ENCODE measurements around the gene DOC2B. TPM values are rescaled to one million over a fixed set of nuclear protein-coding genes. Genes with fewer than 3 reads are reported as not detected.
A peak's percentile ranks its signal among the peaks of the same experiment; 100 is the strongest.

The DOC2B gene
- total RNA-seq, 1 donor from 2014 or later: 0.11 TPM

DNA sequence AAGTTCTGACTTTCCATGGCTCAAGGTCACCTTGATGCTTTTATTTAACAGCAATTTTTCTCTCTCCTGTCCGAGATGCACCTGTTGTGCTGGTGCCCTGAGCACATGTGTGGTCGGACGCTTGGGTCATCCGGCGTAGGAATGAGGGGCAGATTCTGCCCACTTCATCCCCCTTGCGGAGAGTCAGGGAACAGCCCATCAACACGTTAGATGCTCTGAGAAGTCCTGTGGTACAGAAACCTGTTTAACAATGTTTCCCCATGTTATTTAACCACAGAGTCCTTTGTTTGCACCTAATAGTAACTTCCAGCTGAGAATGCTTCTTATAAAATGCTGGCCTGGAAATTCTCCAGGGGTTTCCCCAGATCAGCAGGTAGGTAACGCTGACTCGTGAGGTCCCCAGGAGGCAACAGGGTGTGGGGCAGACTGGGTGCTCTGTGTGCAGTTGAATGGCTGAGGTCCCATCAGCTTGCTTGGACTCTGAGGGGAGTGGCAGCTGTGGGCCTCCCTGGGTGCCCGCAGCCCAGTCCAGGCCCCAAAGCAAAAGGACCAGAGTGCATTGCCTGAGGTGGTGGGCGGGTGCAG, 17.8 kb downstream of the DOC2B start:
- Mint-ChIP-seq H3K4me1 (ENCODE audit: low read depth, unreplicated experiment) (no peaks in the 10 kb centered on the region), H3K9me3 (ENCODE audit: unreplicated experiment) (no peaks in the 10 kb centered on the region), H3K27me3 (ENCODE audit: low read depth, unreplicated experiment) (peaks cover 21% of the 10 kb centered on the region), H3K4me3 (ENCODE audit: unreplicated experiment) (no peak overlapping the region), H3K36me3 (ENCODE audit: low read depth, unreplicated experiment) (no peaks in the 10 kb centered on the region), H3K27ac (ENCODE audit: unreplicated experiment) (no peak overlapping the region)
- TF ChIP-seq, protein P1, sequence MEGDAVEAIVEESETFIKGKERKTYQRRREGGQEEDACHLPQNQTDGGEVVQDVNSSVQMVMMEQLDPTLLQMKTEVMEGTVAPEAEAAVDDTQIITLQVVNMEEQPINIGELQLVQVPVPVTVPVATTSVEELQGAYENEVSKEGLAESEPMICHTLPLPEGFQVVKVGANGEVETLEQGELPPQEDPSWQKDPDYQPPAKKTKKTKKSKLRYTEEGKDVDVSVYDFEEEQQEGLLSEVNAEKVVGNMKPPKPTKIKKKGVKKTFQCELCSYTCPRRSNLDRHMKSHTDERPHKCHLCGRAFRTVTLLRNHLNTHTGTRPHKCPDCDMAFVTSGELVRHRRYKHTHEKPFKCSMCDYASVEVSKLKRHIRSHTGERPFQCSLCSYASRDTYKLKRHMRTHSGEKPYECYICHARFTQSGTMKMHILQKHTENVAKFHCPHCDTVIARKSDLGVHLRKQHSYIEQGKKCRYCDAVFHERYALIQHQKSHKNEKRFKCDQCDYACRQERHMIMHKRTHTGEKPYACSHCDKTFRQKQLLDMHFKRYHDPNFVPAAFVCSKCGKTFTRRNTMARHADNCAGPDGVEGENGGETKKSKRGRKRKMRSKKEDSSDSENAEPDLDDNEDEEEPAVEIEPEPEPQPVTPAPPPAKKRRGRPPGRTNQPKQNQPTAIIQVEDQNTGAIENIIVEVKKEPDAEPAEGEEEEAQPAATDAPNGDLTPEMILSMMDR (IDR thresholded peaks at IDR 0.05; ENCODE audit: insufficient read depth, low read depth, low read length): peak; percentile 8
- no peak for TF ChIP-seq EZH2 (IDR thresholded peaks at IDR 0.05; ENCODE audit: insufficient read depth, low read length)
- no peak overlapping the region for H3K4me2 ChIP-seq (ENCODE audit: low read length)
- FAIRE-seq (no peak), DNase-seq (ENCODE audit: low read depth) (no peak)
- no peak overlapping the region for H2AFZ ChIP-seq (ENCODE audit: low read depth, low read length)
- H3K9ac ChIP-seq (ENCODE audit: low read length): no peak overlapping the region
- H3K4me1 ChIP-seq (ENCODE audit: insufficient read depth, low read length): no peaks in the 10 kb centered on the region
- peaks cover 2% of the 10 kb centered on the region for H3K27me3 ChIP-seq (ENCODE audit: insufficient read depth, low read length)
- no peak overlapping the region for H3K4me3 ChIP-seq (ENCODE audit: insufficient read depth, low read depth, low read length)
- no peaks in the 10 kb centered on the region for H4K20me1 ChIP-seq (ENCODE audit: insufficient read depth, low read length)
- no peaks in the 10 kb centered on the region for H3K9me3 ChIP-seq (ENCODE audit: insufficient read depth, low read depth, low read length)
- H3K36me3 ChIP-seq (ENCODE audit: insufficient read depth, low read length): no peaks in the 10 kb centered on the region
- H3K79me2 ChIP-seq (ENCODE audit: insufficient read depth, low read length): no peaks in the 10 kb centered on the region
- no peak overlapping the region for H3K27ac ChIP-seq (ENCODE audit: low read depth, low read length)

DNA sequence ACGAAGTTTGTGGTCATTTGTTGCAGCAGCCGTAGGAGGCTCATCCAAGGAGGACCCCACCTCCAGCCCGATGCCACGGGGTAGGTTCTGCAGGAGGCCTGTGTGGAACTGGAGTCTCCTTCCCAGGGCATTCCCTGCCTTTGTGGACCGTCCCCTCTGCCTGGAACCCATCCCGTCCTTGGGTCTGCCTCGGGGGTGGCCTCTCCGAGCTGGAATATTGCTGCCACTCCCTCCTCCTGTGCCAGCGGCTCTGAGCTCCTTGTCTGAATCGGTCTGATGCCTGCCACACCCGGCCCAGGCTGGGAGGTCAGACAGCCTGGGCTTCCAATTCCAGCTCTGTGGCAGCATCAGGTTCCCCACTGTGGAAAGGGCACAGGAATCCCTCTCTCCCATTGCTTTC, 18.8 kb downstream of the DOC2B start:
- TF ChIP-seq, protein P1 (IDR thresholded peaks at IDR 0.05; ENCODE audit: insufficient read depth, low read depth, low read length): no peak
- TF ChIP-seq EZH2 (IDR thresholded peaks at IDR 0.05; ENCODE audit: insufficient read depth, low read length): no peak
- H3K27me3 Mint-ChIP-seq (ENCODE audit: low read depth, unreplicated experiment): peaks cover 29% of the 10 kb centered on the region
- no peak overlapping the region for H3K4me3 Mint-ChIP-seq (ENCODE audit: unreplicated experiment)
- Histone ChIP-seq H3K4me2 (ENCODE audit: low read length) (no peak overlapping the region), H3K9ac (ENCODE audit: low read length) (no peak overlapping the region), H2AFZ (ENCODE audit: low read depth, low read length) (no peak overlapping the region), H3K36me3 (ENCODE audit: insufficient read depth, low read length) (no peaks in the 10 kb centered on the region), H3K4me1 (ENCODE audit: insufficient read depth, low read length) (no peaks in the 10 kb centered on the region), H3K27ac (ENCODE audit: low read depth, low read length) (no peak overlapping the region), H3K27me3 (ENCODE audit: insufficient read depth, low read length) (peaks cover 2% of the 10 kb centered on the region), H3K9me3 (ENCODE audit: insufficient read depth, low read depth, low read length) (no peaks in the 10 kb centered on the region), H3K79me2 (ENCODE audit: insufficient read depth, low read length) (no peaks in the 10 kb centered on the region), H3K4me3 (ENCODE audit: insufficient read depth, low read depth, low read length) (no peak overlapping the region), H4K20me1 (ENCODE audit: insufficient read depth, low read length) (no peaks in the 10 kb centered on the region)
- no peaks in the 10 kb centered on the region for H3K4me1 Mint-ChIP-seq (ENCODE audit: low read depth, unreplicated experiment)
- H3K27ac Mint-ChIP-seq (ENCODE audit: unreplicated experiment): no peak overlapping the region
- no peak for FAIRE-seq
- no peaks in the 10 kb centered on the region for H3K36me3 Mint-ChIP-seq (ENCODE audit: low read depth, unreplicated experiment)
- no peaks in the 10 kb centered on the region for H3K9me3 Mint-ChIP-seq (ENCODE audit: unreplicated experiment)
- no peak for DNase-seq (ENCODE audit: low read depth)

DNA sequence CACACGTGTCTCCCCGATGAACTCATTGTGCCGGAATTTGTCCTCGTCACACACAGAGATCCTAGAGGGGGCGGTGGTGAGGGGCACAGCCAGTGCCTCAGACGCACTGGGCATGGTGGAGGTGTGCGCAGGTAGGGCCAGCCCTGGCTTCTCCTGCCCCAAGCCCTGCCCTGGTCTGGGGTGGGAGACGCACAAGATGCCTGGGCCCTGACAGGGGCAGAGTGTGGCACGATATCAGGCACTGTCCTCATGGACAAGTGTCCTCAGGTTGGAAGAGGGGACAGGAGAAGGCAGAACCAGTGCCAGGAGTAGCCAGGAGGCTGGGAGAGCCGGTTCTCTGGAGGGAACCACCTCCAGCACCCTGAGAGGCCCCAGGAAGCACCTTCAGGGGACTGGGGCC, 20.0 kb downstream of the DOC2B start:
- H3K27ac ChIP-seq (ENCODE audit: low read depth, low read length): no peak overlapping the region
- FAIRE-seq (no peak), DNase-seq (ENCODE audit: low read depth) (no peak)
- no peaks in the 10 kb centered on the region for H3K36me3 ChIP-seq (ENCODE audit: insufficient read depth, low read length)
- Mint-ChIP-seq H3K9me3 (ENCODE audit: unreplicated experiment) (no peaks in the 10 kb centered on the region), H3K27me3 (ENCODE audit: low read depth, unreplicated experiment) (peaks cover 29% of the 10 kb centered on the region), H3K27ac (ENCODE audit: unreplicated experiment) (no peak overlapping the region), H3K36me3 (ENCODE audit: low read depth, unreplicated experiment) (no peaks in the 10 kb centered on the region), H3K4me1 (ENCODE audit: low read depth, unreplicated experiment) (no peaks in the 10 kb centered on the region), H3K4me3 (ENCODE audit: unreplicated experiment) (no peak overlapping the region)
- TF ChIP-seq EZH2 (IDR thresholded peaks at IDR 0.05; ENCODE audit: insufficient read depth, low read length): no peak
- TF ChIP-seq, protein P1 (IDR thresholded peaks at IDR 0.05; ENCODE audit: insufficient read depth, low read depth, low read length): no peak
- H3K79me2 ChIP-seq (ENCODE audit: insufficient read depth, low read length): no peaks in the 10 kb centered on the region
- no peak overlapping the region for H3K9ac ChIP-seq (ENCODE audit: low read length)
- peaks cover 2% of the 10 kb centered on the region for H3K27me3 ChIP-seq (ENCODE audit: insufficient read depth, low read length)
- H4K20me1 ChIP-seq (ENCODE audit: insufficient read depth, low read length): no peaks in the 10 kb centered on the region
- H3K9me3 ChIP-seq (ENCODE audit: insufficient read depth, low read depth, low read length): no peaks in the 10 kb centered on the region
- no peak overlapping the region for H3K4me2 ChIP-seq (ENCODE audit: low read length)
- H3K4me3 ChIP-seq (ENCODE audit: insufficient read depth, low read depth, low read length): no peak overlapping the region
- H3K4me1 ChIP-seq (ENCODE audit: insufficient read depth, low read length): no peaks in the 10 kb centered on the region
- no peak overlapping the region for H2AFZ ChIP-seq (ENCODE audit: low read depth, low read length)

Data from astrocyte (in vitro differentiated cells and primary cell).